C4-2B (cell line): ENCODE results near the gene GPAM.

Source experiments
- CTCF ChIP-seq: fragments of 450-650 bp; conservative IDR thresholded peaks from 2 replicates; pipeline ENCODE4 v1.5.1; 2017; ENCODE audit warnings: mild to moderate bottlenecking
- ZFX ChIP-seq: fragments of 450-650 bp; IDR thresholded peaks from 2 replicates; pipeline ENCODE4 v1.6.1; 2017

- TF ChIP-seq CTCF (no peak), ZFX (no peak)
These were observed 22.7 kb downstream of the GPAM start for GRCh38 chr10:112160834-112161233.
